HepG2 (cell line): ENCODE measurements around the gene RESP18. TPM values are rescaled to one million over a fixed set of nuclear protein-coding genes. Genes with fewer than 3 reads are reported as not detected.

Source experiments
- CREB1 ChIP-seq, 2 experiments: fragments of 450-650 bp in 1 of 2; IDR thresholded peaks; 2 replicates each; pipeline ENCODE4 v1.6.1; 2016 to 2017; ENCODE audit warnings: control low read depth in 1 of 2, mild to moderate bottlenecking in 1 of 2, missing compliant biosample characterization in 1 of 2, missing genetic modification characterization in 1 of 2
- KDM5B ChIP-seq: sonication (generic); formaldehyde crosslinking; IDR thresholded peaks from 2 replicates; pipeline ENCODE4 v1.4.0; 2020; ENCODE audit warnings: missing genetic modification reagents, mild to moderate bottlenecking, borderline replicate concordance
- KLF9 ChIP-seq: IDR thresholded peaks from 2 replicates; pipeline ENCODE4 v1.6.1; 2016; ENCODE audit warnings: low read depth
- MXI1 ChIP-seq: IDR thresholded peaks from 3 replicates; pipeline ENCODE4 v1.6.1; 2012; ENCODE audit warnings: low read depth, low read length, inconsistent platforms, borderline replicate concordance
- ZFY ChIP-seq: sonication (generic); formaldehyde crosslinking; IDR thresholded peaks from 2 replicates; pipeline ENCODE4 v1.4.0; 2020; ENCODE audit warnings: missing genetic modification reagents
- ZNF556 ChIP-seq: sonication (generic); formaldehyde crosslinking; IDR thresholded peaks from 2 replicates; pipeline ENCODE4 v1.4.0; 2020; ENCODE audit warnings: mild to moderate bottlenecking, missing genetic modification reagents, borderline replicate concordance
- ZSCAN29 ChIP-seq: sonication (generic); formaldehyde crosslinking; conservative IDR thresholded peaks from 2 replicates; pipeline ENCODE4 v1.4.0; 2020; ENCODE audit warnings: mild to moderate bottlenecking, missing genetic modification reagents
- microRNA counts: library from miRNA; unstranded; fragments of <30 nt; microRNA quantifications from one replicate; lab custom pipeline; 2015
- microRNA-seq: library from miRNA; unstranded; fragments of <30 nt; microRNA quantifications from one replicate; pipeline ENCODE4, GENCODE V29; 2020
- polyA plus RNA-seq, 8 experiments: library from polyadenylated mRNA; depleted of rRNA in 3 of 8; stranded (reverse) in 7 of 8; unstranded in 1 of 8; fragments of >200 nt; fragmentation: Illumina TruSeq in 4 of 8; extraction: Trizol in 4 of 8; gene quantifications; 2 replicates each; pipeline versions ENCODE4 v1.2.1 to v1.2.3, GENCODE V29; 2011 to 2016; ENCODE audit warnings: low read depth in 4 of 8, missing spikeins in 1 of 8, mixed read lengths in 1 of 8; ENCODE audit not compliant: insufficient read depth in 1 of 8
- small RNA-seq, 3 experiments: library from RNA; depleted of rRNA; stranded (forward); fragments of <200 nt; gene quantifications; one replicate each; pipeline ENCODE3, GENCODE V24; 2012; ENCODE audit warnings: low read depth in 2 of 3, low replicate concordance in 1 of 3; ENCODE audit not compliant: insufficient read length in 3 of 3, insufficient read depth in 2 of 3
- total RNA-seq, 5 experiments: library from RNA; depleted of rRNA; stranded (reverse); fragments of >200 nt; fragmentation: Illumina TruSeq; extraction: Trizol; gene quantifications; 2 replicates each; pipeline ENCODE4 v1.2.3, GENCODE V29; 2016; ENCODE audit warnings: low read depth in 1 of 5
- TF ChIP-seq, protein P1 (sequence below): sonication (generic); formaldehyde crosslinking; IDR thresholded peaks from 2 replicates; pipeline ENCODE4 v1.9.0; 2021; ENCODE audit warnings: missing genetic modification reagents, borderline replicate concordance

Gene RESP18
- total and polyA plus RNA-seq, 2 of the 13 experiments (the other 11 are each of a cell fraction or from before 2014, with no cell fraction given), result not detected

DNA sequence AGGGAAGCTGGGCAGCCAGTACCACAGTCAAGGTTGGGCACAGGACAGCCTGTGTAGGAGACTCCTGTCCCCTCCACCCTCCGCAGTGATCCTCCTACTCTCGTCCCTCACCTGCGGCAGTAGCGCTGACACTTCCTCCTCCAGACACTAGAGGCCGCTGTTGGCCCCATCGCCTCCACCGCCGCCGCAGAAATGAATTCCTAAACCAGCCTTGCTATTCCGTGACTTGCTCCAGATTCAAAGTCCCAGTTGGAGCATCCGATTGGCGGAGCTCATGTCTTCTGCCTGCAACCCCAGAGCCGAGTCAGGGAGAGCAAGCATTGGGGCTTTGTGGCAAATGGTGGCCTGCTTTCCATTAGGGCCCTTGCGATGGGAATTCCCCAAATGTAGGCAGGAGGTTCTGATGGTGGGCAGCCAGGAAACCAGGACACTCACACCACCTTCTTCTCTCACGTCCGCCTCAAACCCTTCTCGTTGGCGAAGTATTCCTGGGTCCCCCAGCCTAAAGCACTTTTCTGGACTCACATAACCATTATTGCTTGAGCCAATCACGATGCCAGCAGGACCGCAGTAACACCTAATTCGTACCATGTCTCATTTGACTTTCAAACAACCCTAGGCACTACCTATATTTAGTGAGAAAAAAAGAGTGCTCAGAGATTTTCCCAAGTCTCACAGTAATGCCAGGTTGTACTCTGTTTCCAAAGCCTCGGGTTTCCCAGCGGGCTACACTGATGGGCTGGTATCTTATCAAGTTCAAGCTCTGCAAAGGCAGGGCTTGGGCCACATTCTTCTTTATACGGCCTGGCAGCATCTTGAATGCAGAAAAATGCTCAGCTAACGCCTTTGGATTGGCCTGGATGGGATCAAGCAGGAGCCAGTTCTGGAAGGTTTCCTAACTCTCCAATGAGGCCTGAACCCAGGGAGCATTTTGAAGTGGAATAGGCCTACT lies 54.6 kb downstream of the RESP18 start (continued):
- TF ChIP-seq CREB1 (IDR thresholded peaks at IDR 0.05) (no peak), CREB1 (CRISPR knock-in tag; IDR thresholded peaks at IDR 0.05) (0 out of 2 replicates have a peak, but pooled peaks have one; percentile 6), KDM5B (peak; percentile 80), KLF9 (CRISPR knock-in tag) (no peak), ZNF556 (peak; percentile 87), MXI1 (peak; percentile 51; the same call in 1 of the 3 replicates), ZSCAN29 (CRISPR knock-in tag) (peak; percentile 83; the same call in 1 of the 2 replicates), ZFY (peak; percentile 13; the same call in 1 of the 2 replicates)
- TF ChIP-seq, protein P1, sequence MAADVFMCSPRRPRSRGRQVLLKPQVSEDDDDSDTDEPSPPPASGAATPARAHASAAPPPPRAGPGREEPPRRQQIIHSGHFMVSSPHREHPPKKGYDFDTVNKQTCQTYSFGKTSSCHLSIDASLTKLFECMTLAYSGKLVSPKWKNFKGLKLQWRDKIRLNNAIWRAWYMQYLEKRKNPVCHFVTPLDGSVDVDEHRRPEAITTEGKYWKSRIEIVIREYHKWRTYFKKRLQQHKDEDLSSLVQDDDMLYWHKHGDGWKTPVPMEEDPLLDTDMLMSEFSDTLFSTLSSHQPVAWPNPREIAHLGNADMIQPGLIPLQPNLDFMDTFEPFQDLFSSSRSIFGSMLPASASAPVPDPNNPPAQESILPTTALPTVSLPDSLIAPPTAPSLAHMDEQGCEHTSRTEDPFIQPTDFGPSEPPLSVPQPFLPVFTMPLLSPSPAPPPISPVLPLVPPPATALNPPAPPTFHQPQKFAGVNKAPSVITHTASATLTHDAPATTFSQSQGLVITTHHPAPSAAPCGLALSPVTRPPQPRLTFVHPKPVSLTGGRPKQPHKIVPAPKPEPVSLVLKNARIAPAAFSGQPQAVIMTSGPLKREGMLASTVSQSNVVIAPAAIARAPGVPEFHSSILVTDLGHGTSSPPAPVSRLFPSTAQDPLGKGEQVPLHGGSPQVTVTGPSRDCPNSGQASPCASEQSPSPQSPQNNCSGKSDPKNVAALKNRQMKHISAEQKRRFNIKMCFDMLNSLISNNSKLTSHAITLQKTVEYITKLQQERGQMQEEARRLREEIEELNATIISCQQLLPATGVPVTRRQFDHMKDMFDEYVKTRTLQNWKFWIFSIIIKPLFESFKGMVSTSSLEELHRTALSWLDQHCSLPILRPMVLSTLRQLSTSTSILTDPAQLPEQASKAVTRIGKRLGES (CRISPR knock-in tag), result no peak

MicroRNA genes within 50 kb of the gene (microRNA counts, 767-probe panel; counts per million panel counts)
- microRNA hsa-miR-153 (lab: Ali Mortazavi, UCI), result not detected

Small RNA genes lying within 50 kb of the gene (microRNA-seq; reads per million reads assigned to microRNA genes)
- not detected for gene MIR153-1

Small RNA genes lying within 50 kb of the gene (small RNA-seq; reads per million reads assigned to genes)
- gene AC053503.3, result 0 reads per million in 3 experiments
- 0 reads per million in 3 experiments for gene MIR153-1

Other genes with a start within 250 kb of the RESP18 start
- gene NHEJ1, start 171.9 kb downstream of the RESP18 start, total RNA-seq (2016; rRNA removed; fragmentation: Illumina TruSeq; extraction: Trizol), result 30.7 and 42.1 TPM in 2 replicates
- 23.8 and 30.0 TPM in 2 replicates for gene NHEJ1, start 171.9 kb downstream of the RESP18 start, polyA plus RNA-seq (2011; rRNA removed)
- gene SLC23A3, start 162.7 kb downstream of the RESP18 start, total RNA-seq (2016; rRNA removed; fragmentation: Illumina TruSeq; extraction: Trizol), result 0.38 TPM in 1 of 2 replicates, not detected in the other
- gene SLC23A3, start 162.7 kb downstream of the RESP18 start, polyA plus RNA-seq (2011; rRNA removed), result 0.78 and 2.1 TPM in 2 replicates
- gene CNPPD1, start 155.8 kb downstream of the RESP18 start, total RNA-seq (2016; rRNA removed; fragmentation: Illumina TruSeq; extraction: Trizol), result 24.8 and 35.5 TPM in 2 replicates
- 49.4 and 60.7 TPM in 2 replicates for gene CNPPD1, start 155.8 kb downstream of the RESP18 start, polyA plus RNA-seq (2011; rRNA removed)
- gene RETREG2, start 154.5 kb downstream of the RESP18 start, total RNA-seq (2016; rRNA removed; fragmentation: Illumina TruSeq; extraction: Trizol), result 59.7 and 86.0 TPM in 2 replicates
- gene RETREG2, start 154.5 kb downstream of the RESP18 start, polyA plus RNA-seq (2011; rRNA removed), result 134 and 137 TPM in 2 replicates
- gene ZFAND2B, start 126.0 kb downstream of the RESP18 start, total RNA-seq (2016; rRNA removed; fragmentation: Illumina TruSeq; extraction: Trizol), result 39.4 and 53.3 TPM in 2 replicates
- gene ZFAND2B, start 126.0 kb downstream of the RESP18 start, polyA plus RNA-seq (2011; rRNA removed), result 115 and 139 TPM in 2 replicates
- gene ABCB6, start 113.8 kb downstream of the RESP18 start, total RNA-seq (2016; rRNA removed; fragmentation: Illumina TruSeq; extraction: Trizol), result 51.3 and 137 TPM in 2 replicates
- 91.1 and 106 TPM in 2 replicates for gene ABCB6, start 113.8 kb downstream of the RESP18 start, polyA plus RNA-seq (2011; rRNA removed)
- 22.2 and 35.0 TPM in 2 replicates for gene ATG9A, start 103.1 kb downstream of the RESP18 start, total RNA-seq (2016; rRNA removed; fragmentation: Illumina TruSeq; extraction: Trizol)
- 131 and 172 TPM in 2 replicates for gene ATG9A, start 103.1 kb downstream of the RESP18 start, polyA plus RNA-seq (2011; rRNA removed)
- 14.6 and 25.3 TPM in 2 replicates for gene ANKZF1, start 102.9 kb downstream of the RESP18 start, total RNA-seq (2016; rRNA removed; fragmentation: Illumina TruSeq; extraction: Trizol)
- gene ANKZF1, start 102.9 kb downstream of the RESP18 start, polyA plus RNA-seq (2011; rRNA removed), result 128 and 131 TPM in 2 replicates
- 2.7 and 6.8 TPM in 2 replicates for gene GLB1L, start 87.3 kb downstream of the RESP18 start, total RNA-seq (2016; rRNA removed; fragmentation: Illumina TruSeq; extraction: Trizol)
- gene GLB1L, start 87.3 kb downstream of the RESP18 start, polyA plus RNA-seq (2011; rRNA removed), result 6.2 and 7.3 TPM in 2 replicates
- 27.0 and 28.0 TPM in 2 replicates for gene STK16, start 87.3 kb downstream of the RESP18 start, total RNA-seq (2016; rRNA removed; fragmentation: Illumina TruSeq; extraction: Trizol)
- 50.9 and 60.5 TPM in 2 replicates for gene STK16, start 87.3 kb downstream of the RESP18 start, polyA plus RNA-seq (2011; rRNA removed)
- 0.18 and 0.29 TPM in 2 replicates for gene TUBA4B, start 79.5 kb downstream of the RESP18 start, total RNA-seq (2016; rRNA removed; fragmentation: Illumina TruSeq; extraction: Trizol)
- 0.18 and 0.22 TPM in 2 replicates for gene TUBA4B, start 79.5 kb downstream of the RESP18 start, polyA plus RNA-seq (2011; rRNA removed)
- 0.97 and 1.3 TPM in 2 replicates for gene TUBA4A, start 78.8 kb downstream of the RESP18 start, total RNA-seq (2016; rRNA removed; fragmentation: Illumina TruSeq; extraction: Trizol)
- 12.7 and 19.5 TPM in 2 replicates for gene TUBA4A, start 78.8 kb downstream of the RESP18 start, polyA plus RNA-seq (2011; rRNA removed)
- gene DNAJB2, start 53.4 kb downstream of the RESP18 start, total RNA-seq (2016; rRNA removed; fragmentation: Illumina TruSeq; extraction: Trizol), result 18.6 and 21.3 TPM in 2 replicates
- 31.1 and 55.2 TPM in 2 replicates for gene DNAJB2, start 53.4 kb downstream of the RESP18 start, polyA plus RNA-seq (2011; rRNA removed)
- not detected in 2 replicates for gene PTPRN, start 23.3 kb downstream of the RESP18 start, total RNA-seq (2016; rRNA removed; fragmentation: Illumina TruSeq; extraction: Trizol)
- gene PTPRN, start 23.3 kb downstream of the RESP18 start, polyA plus RNA-seq (2011; rRNA removed), result 0.24 and 0.26 TPM in 2 replicates
- 103 and 104 TPM in 2 replicates for gene DNPEP, start 55.2 kb upstream of the RESP18 start, total RNA-seq (2016; rRNA removed; fragmentation: Illumina TruSeq; extraction: Trizol)
- gene DNPEP, start 55.2 kb upstream of the RESP18 start, polyA plus RNA-seq (2011; rRNA removed), result 109 and 130 TPM in 2 replicates
- not detected in 2 replicates for gene DES, start 85.6 kb upstream of the RESP18 start, total RNA-seq (2016; rRNA removed; fragmentation: Illumina TruSeq; extraction: Trizol)
- 0.21 TPM in 1 of 2 replicates, not detected in the other for gene DES, start 85.6 kb upstream of the RESP18 start, polyA plus RNA-seq (2011; rRNA removed)
- gene SPEG, start 102.1 kb upstream of the RESP18 start, total RNA-seq (2016; rRNA removed; fragmentation: Illumina TruSeq; extraction: Trizol), result 0.18 TPM in 1 of 2 replicates, not detected in the other
- gene SPEG, start 102.1 kb upstream of the RESP18 start, polyA plus RNA-seq (2011; rRNA removed), result 0.24 and 0.94 TPM in 2 replicates
- 81.1 and 88.7 TPM in 2 replicates for gene GMPPA, start 166.1 kb upstream of the RESP18 start, total RNA-seq (2016; rRNA removed; fragmentation: Illumina TruSeq; extraction: Trizol)
- 106 and 115 TPM in 2 replicates for gene GMPPA, start 166.1 kb upstream of the RESP18 start, polyA plus RNA-seq (2011; rRNA removed)
- gene ASIC4, start 181.7 kb upstream of the RESP18 start, total RNA-seq (2016; rRNA removed; fragmentation: Illumina TruSeq; extraction: Trizol), result not detected in 2 replicates
- 0.03 TPM in 2 replicates for gene ASIC4, start 181.7 kb upstream of the RESP18 start, polyA plus RNA-seq (2011; rRNA removed)
- gene CHPF, start 211.1 kb upstream of the RESP18 start, total RNA-seq (2016; rRNA removed; fragmentation: Illumina TruSeq; extraction: Trizol), result 34.7 and 79.6 TPM in 2 replicates
- 111 and 171 TPM in 2 replicates for gene CHPF, start 211.1 kb upstream of the RESP18 start, polyA plus RNA-seq (2011; rRNA removed)
- 11.6 and 17.3 TPM in 2 replicates for gene TMEM198, start 211.3 kb upstream of the RESP18 start, total RNA-seq (2016; rRNA removed; fragmentation: Illumina TruSeq; extraction: Trizol)
- gene TMEM198, start 211.3 kb upstream of the RESP18 start, polyA plus RNA-seq (2011; rRNA removed), result 23.5 and 40.8 TPM in 2 replicates
- 65.4 and 86.7 TPM in 2 replicates for gene OBSL1, start 238.8 kb upstream of the RESP18 start, total RNA-seq (2016; rRNA removed; fragmentation: Illumina TruSeq; extraction: Trizol)
- 218 and 229 TPM in 2 replicates for gene OBSL1, start 238.8 kb upstream of the RESP18 start, polyA plus RNA-seq (2011; rRNA removed)
- 1.9 and 4.1 TPM in 2 replicates for gene INHA, start 239.6 kb upstream of the RESP18 start, total RNA-seq (2016; rRNA removed; fragmentation: Illumina TruSeq; extraction: Trizol)
- gene INHA, start 239.6 kb upstream of the RESP18 start, polyA plus RNA-seq (2011; rRNA removed), result 15.2 and 23.1 TPM in 2 replicates